Measurements from ENCODE around the gene FBXO34.

FBXO34 gene

DNA sequence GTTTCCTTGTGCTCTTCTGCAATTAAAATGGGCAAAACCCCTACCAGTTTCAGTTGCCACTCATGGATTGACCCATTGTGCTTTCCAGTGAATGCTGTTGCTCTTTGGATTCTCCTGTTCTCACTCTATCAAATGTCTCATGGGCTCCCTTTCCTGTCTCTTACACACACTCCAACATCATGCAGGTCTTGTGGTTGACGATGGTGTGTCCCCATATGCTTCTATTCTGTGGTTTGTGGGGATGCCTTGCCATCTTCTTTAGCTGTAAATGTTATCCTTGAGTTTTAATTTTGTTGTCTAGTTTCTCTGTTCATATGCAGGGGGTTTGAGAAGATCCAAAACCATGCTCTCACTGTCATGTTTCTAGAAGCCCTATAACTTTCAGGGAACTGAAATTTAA lies 31.9 kb upstream of the FBXO34 start:
- no peaks in the 10 kb centered on the region for H3K9me3 ChIP-seq (ENCODE audit: insufficient read depth, low read depth, low read length)

DNA sequence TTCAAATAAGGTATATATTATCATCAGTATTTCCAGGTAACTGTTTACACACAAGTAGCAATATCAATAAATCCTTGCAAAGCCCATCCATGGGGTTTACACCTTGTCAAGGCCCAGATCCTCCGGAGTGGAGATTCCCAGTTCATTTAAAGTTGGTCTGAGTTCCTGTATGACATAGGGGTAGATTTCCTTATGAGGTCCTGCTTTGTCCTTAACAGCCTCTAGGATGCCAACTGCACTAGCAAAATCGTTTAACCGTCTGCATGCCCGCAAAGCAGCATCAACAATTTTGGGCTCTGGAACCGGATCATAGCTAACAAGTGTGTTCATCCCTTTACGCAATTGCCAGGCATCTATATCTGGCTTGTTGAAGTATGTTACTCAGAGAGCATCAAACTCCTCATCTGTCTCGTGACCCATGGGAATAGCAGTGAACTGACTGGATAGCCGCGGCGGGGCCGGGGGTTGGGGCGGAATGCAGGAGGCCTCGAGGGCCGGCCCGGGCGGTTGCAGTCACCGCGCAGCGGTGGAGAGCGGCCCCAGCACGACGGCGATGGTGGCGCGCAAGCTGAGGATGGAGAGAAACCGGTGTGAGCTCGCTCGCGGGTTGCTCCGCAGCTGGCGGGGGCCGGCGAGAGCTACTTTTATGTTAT lies 30.6 kb upstream of the FBXO34 start:
- no peaks in the 10 kb centered on the region for H3K27me3 ChIP-seq (ENCODE audit: insufficient read depth, low read length, poor library complexity, severe bottlenecking)
- no peaks in the 10 kb centered on the region for H3K4me1 ChIP-seq (ENCODE audit: insufficient read depth, low read length, poor library complexity, severe bottlenecking)
- no peaks in the 10 kb centered on the region for H3K9me3 ChIP-seq (ENCODE audit: insufficient read depth, low read depth, low read length)
- no peaks in the 10 kb centered on the region for H3K9me2 ChIP-seq (replicated peaks; ENCODE audit: low read depth, low read length)
- no peak overlapping the region for H3K9ac ChIP-seq (ENCODE audit: low read depth, low read length, poor library complexity, severe bottlenecking)
- no peak overlapping the region for H3K4me2 ChIP-seq (ENCODE audit: low read depth, low read length, poor library complexity, severe bottlenecking)
- H3K36me3 ChIP-seq (ENCODE audit: insufficient read depth, low read length): no peaks in the 10 kb centered on the region
- TF ChIP-seq EZH2phosphoT487 (IDR thresholded peaks at IDR 0.05; ENCODE audit: borderline replicate concordance): no peak
- TF ChIP-seq, protein P1, sequence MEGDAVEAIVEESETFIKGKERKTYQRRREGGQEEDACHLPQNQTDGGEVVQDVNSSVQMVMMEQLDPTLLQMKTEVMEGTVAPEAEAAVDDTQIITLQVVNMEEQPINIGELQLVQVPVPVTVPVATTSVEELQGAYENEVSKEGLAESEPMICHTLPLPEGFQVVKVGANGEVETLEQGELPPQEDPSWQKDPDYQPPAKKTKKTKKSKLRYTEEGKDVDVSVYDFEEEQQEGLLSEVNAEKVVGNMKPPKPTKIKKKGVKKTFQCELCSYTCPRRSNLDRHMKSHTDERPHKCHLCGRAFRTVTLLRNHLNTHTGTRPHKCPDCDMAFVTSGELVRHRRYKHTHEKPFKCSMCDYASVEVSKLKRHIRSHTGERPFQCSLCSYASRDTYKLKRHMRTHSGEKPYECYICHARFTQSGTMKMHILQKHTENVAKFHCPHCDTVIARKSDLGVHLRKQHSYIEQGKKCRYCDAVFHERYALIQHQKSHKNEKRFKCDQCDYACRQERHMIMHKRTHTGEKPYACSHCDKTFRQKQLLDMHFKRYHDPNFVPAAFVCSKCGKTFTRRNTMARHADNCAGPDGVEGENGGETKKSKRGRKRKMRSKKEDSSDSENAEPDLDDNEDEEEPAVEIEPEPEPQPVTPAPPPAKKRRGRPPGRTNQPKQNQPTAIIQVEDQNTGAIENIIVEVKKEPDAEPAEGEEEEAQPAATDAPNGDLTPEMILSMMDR (conservative IDR thresholded peaks at IDR 0.05; ENCODE audit: low read length): no peak
- H4K20me1 ChIP-seq (ENCODE audit: insufficient read depth, low read length, poor library complexity, severe bottlenecking): no peaks in the 10 kb centered on the region
- H3F3A ChIP-seq (ENCODE audit: low read depth): no peaks in the 10 kb centered on the region
- H2AFZ ChIP-seq (ENCODE audit: low read length): no peak overlapping the region
- no peak overlapping the region for H3K4me3 ChIP-seq (ENCODE audit: low read length, poor library complexity, severe bottlenecking)
- H3K79me2 ChIP-seq (ENCODE audit: insufficient read depth, low read length): no peaks in the 10 kb centered on the region

More for the DNA sequence above, 31.9 kb upstream of the FBXO34 start:
- Histone ChIP-seq H3K4me3 (ENCODE audit: low read length, poor library complexity, severe bottlenecking) (no peak overlapping the region), H3K4me2 (ENCODE audit: low read depth, low read length, poor library complexity, severe bottlenecking) (no peak overlapping the region), H3F3A (ENCODE audit: low read depth) (no peaks in the 10 kb centered on the region), H4K20me1 (ENCODE audit: insufficient read depth, low read length, poor library complexity, severe bottlenecking) (no peaks in the 10 kb centered on the region), H3K36me3 (ENCODE audit: insufficient read depth, low read length) (no peaks in the 10 kb centered on the region), H3K9me2 (replicated peaks; ENCODE audit: low read depth, low read length) (no peaks in the 10 kb centered on the region), H3K9ac (ENCODE audit: low read depth, low read length, poor library complexity, severe bottlenecking) (no peak overlapping the region), H3K79me2 (ENCODE audit: insufficient read depth, low read length) (no peaks in the 10 kb centered on the region), H3K27me3 (ENCODE audit: insufficient read depth, low read length, poor library complexity, severe bottlenecking) (no peaks in the 10 kb centered on the region), H2AFZ (ENCODE audit: low read length) (no peak overlapping the region), H3K4me1 (ENCODE audit: insufficient read depth, low read length, poor library complexity, severe bottlenecking) (no peaks in the 10 kb centered on the region)
- TF ChIP-seq EZH2phosphoT487 (IDR thresholded peaks at IDR 0.05; ENCODE audit: borderline replicate concordance): no peak
- TF ChIP-seq, protein P1 (conservative IDR thresholded peaks at IDR 0.05; ENCODE audit: low read length): no peak

DNA sequence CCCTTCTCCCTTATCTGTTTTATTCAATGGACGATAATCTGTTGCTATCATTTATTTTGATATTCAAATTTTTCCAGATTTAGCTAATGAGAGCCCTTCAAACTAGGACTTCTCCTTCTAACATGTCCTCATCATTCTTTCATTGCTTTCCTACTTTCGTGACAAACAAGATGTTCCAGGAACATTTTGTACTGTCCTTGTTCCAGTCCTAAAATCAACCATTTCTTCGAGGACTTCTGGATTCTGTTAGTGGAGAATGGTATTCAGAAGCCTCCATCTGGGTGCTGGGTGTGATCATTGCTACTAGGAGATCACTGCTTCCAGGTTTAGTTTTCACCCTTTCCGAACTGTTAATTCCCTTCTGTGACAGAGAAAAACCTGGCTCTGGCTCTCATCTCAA lies 29.5 kb upstream of the FBXO34 start:
- Histone ChIP-seq H3F3A (ENCODE audit: low read depth) (no peaks in the 10 kb centered on the region), H3K9me3 (ENCODE audit: insufficient read depth, low read depth, low read length) (no peaks in the 10 kb centered on the region)
- no peak for TF ChIP-seq EZH2phosphoT487 (IDR thresholded peaks at IDR 0.05; ENCODE audit: borderline replicate concordance)
- TF ChIP-seq, protein P1 (conservative IDR thresholded peaks at IDR 0.05; ENCODE audit: low read length): no peak

More for the DNA sequence above, 29.5 kb upstream of the FBXO34 start:
- no peaks in the 10 kb centered on the region for H3K27me3 ChIP-seq (ENCODE audit: insufficient read depth, low read length, poor library complexity, severe bottlenecking)
- no peaks in the 10 kb centered on the region for H3K9me2 ChIP-seq (replicated peaks; ENCODE audit: low read depth, low read length)
- no peaks in the 10 kb centered on the region for H4K20me1 ChIP-seq (ENCODE audit: insufficient read depth, low read length, poor library complexity, severe bottlenecking)
- H2AFZ ChIP-seq (ENCODE audit: low read length): no peak overlapping the region
- no peaks in the 10 kb centered on the region for H3K36me3 ChIP-seq (ENCODE audit: insufficient read depth, low read length)
- no peak overlapping the region for H3K9ac ChIP-seq (ENCODE audit: low read depth, low read length, poor library complexity, severe bottlenecking)
- H3K79me2 ChIP-seq (ENCODE audit: insufficient read depth, low read length): no peaks in the 10 kb centered on the region
- H3K4me2 ChIP-seq (ENCODE audit: low read depth, low read length, poor library complexity, severe bottlenecking): no peak overlapping the region
- no peaks in the 10 kb centered on the region for H3K4me1 ChIP-seq (ENCODE audit: insufficient read depth, low read length, poor library complexity, severe bottlenecking)
- H3K4me3 ChIP-seq (ENCODE audit: low read length, poor library complexity, severe bottlenecking): no peak overlapping the region
